Measurements from ENCODE around the gene PBX4. TPM values are rescaled to one million over a fixed set of nuclear protein-coding genes. Genes with fewer than 3 reads are reported as not detected.
A peak's percentile ranks its signal among the peaks of the same experiment; 100 is the strongest.

Gene PBX4
- total RNA-seq, 1 donor: 1.7 TPM

- DNase-seq (ENCODE audit: low read depth): no peak
- no peak for TF ChIP-seq CTCF (IDR thresholded peaks at IDR 0.05; ENCODE audit: insufficient read depth, low read depth, low read length)
- H3K4me3 ChIP-seq (ENCODE audit: low read depth, low read length): no peak overlapping the region
These were observed 74.1 kb downstream of the PBX4 start for GRCh38 chr19:19544257-19544953.

GRCh38 chr19:19543640-19544039 is 74.8 kb downstream of the PBX4 start:
- no peak for DNase-seq (ENCODE audit: low read depth)
- no peak for TF ChIP-seq CTCF (IDR thresholded peaks at IDR 0.05; ENCODE audit: insufficient read depth, low read depth, low read length)
- H3K4me3 ChIP-seq (ENCODE audit: low read depth, low read length): no peak overlapping the region

- no peak overlapping the region for H3K4me3 ChIP-seq (ENCODE audit: low read depth, low read length)
- no peak for TF ChIP-seq CTCF (IDR thresholded peaks at IDR 0.05; ENCODE audit: insufficient read depth, low read depth, low read length)
- no peak for DNase-seq (ENCODE audit: low read depth)
These were observed 75.4 kb downstream of the PBX4 start for GRCh38 chr19:19543101-19543500.

GRCh38 chr19:19542507-19542906 is 76.0 kb downstream of the PBX4 start:
- DNase-seq (ENCODE audit: low read depth): no peak
- TF ChIP-seq CTCF (IDR thresholded peaks at IDR 0.05; ENCODE audit: insufficient read depth, low read depth, low read length): no peak
- no peak overlapping the region for H3K4me3 ChIP-seq (ENCODE audit: low read depth, low read length)

GRCh38 chr19:19541616-19542015 is 76.9 kb downstream of the PBX4 start:
- no peak for TF ChIP-seq CTCF (IDR thresholded peaks at IDR 0.05; ENCODE audit: insufficient read depth, low read depth, low read length)
- DNase-seq (ENCODE audit: low read depth): no peak

GRCh38 chr19:19540715-19541515 is 77.6 kb downstream of the PBX4 start:
- DNase-seq (ENCODE audit: low read depth): no peak
- TF ChIP-seq CTCF (IDR thresholded peaks at IDR 0.05; ENCODE audit: insufficient read depth, low read depth, low read length): no peak
- peak overlapping the region; percentile 34 for H3K4me3 ChIP-seq (ENCODE audit: low read depth, low read length)

More at GRCh38 chr19:19541616-19542015, 76.9 kb downstream of the PBX4 start:
- no peak overlapping the region for H3K4me3 ChIP-seq (ENCODE audit: low read depth, low read length)

All from fibroblast of villous mesenchyme (primary cell).